Esophagus muscularis mucosa (tissue), 2 donors: Measurements from ENCODE around the gene HAPLN3.

ENCODE experiments used
- POLR2A ChIP-seq: fragments of 450-650 bp; IDR thresholded peaks from one replicate; pipeline ENCODE4 v1.6.1; 2017; ENCODE audit warnings: antibody characterized with exemption, moderate library complexity, mild to moderate bottlenecking, low read depth
- POLR2AphosphoS5 ChIP-seq, 2 donors: sonication (generic); formaldehyde crosslinking; IDR thresholded peaks; one replicate each; pipeline ENCODE4 v1.6.1; 2017; ENCODE audit warnings: antibody characterized with exemption in 2 of 2

DNA sequence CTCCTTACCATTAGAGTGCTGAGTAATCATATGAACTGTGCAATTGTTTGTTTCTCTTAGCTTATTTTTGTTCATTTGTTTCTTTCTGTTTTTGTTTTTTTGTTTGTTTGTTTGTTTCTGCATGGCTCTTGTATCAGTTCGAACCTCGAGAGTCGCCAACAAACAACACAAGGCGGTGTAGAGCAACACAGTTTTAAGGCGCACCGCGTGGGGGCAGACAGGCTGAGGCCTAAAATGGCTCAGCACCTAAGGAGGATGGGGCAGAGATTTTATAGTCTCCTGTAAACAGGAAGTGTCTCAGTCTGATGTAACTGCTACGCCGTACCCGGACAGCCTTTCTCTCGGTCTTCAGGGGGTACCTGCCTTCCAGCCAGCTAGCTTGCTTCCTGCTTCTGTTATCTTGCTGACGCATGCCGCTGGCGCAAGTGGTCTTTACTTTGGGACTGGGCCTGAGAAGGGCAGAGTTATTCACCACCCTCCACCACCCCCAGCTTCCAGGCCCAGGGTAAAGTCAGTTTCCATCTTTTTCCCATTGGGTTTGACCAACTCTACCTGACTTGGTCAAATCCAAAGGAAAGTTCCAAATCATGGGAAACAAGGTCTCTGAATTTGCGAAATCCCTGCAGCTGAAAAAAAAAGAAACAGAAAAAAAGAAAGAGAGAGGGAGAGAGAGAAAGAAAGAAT is 43.6 kb upstream of the HAPLN3 start:
- no peak for TF ChIP-seq POLR2AphosphoS5 (IDR thresholded peaks at IDR 0.05)
- no peak for TF ChIP-seq POLR2A
